A549 treated with ZK216348 at 1 μM for 4 hours (cell line): ENCODE data around the gene HPS1. TPM values are rescaled to one million over a fixed set of nuclear protein-coding genes. Genes with fewer than 3 reads are reported as not detected.

Experiments used
- total RNA-seq: library from RNA; stranded (reverse); fragments of 200-300 nt; extraction: Qiagen RNA extraction; gene quantifications from 5 replicates; pipeline ENCODE4 v1.2.3, GENCODE V29; 2022; ENCODE audit warnings: low read depth

HPS1 gene
- total RNA-seq: 29.8 to 38.8 TPM (median 34.5 TPM) in 5 replicates

GRCh38 chr10:98446661-98447221 lies at the start of gene HPS1:
Gene HPS1, minus strand, starts transcription at chr10:98446935. Its CDS starts 3,695 bp downstream, at chr10:98443240.

GRCh38 chr10:98414932-98415730 lies 31.6 kb downstream of the HPS1 start, which contains the start of gene PYROXD2:
Gene PYROXD2, minus strand, starts transcription at chr10:98415182. Its CDS starts 47 bp downstream, at chr10:98415135.

Other genes starting within 250 kb of the HPS1 start
- gene LOXL4, start 178.7 kb downstream of the HPS1 start, total RNA-seq: 1.0 to 1.5 TPM (median 1.4 TPM) in 5 replicates
- 3.4 to 5.5 TPM (median 3.9 TPM) in 5 replicates for gene PYROXD2, start 31.8 kb downstream of the HPS1 start, total RNA-seq